SK-N-SH (cell line): ENCODE measurements around the gene JAZF1. TPM values are rescaled to one million over a fixed set of nuclear protein-coding genes. Genes with fewer than 3 reads are reported as not detected.

Experiments used
- CTCF ChIA-PET: fragments of 300-600, 350-600 bp; formaldehyde crosslinking; extraction: SDS; loops from one replicate; lab custom pipeline; 2021; lab: Yijun Ruan, JAX
- POLR2A ChIA-PET: fragments of 350-600 bp; sonication (Branson Sonifier 250); formaldehyde crosslinking; extraction: SDS; loops from one replicate; lab custom pipeline; 2020; ENCODE audit warnings: antibody characterized with exemption, inconsistent platforms; lab: Yijun Ruan, JAX
- DNase-seq: peaks from one replicate; pipeline ENCODE4 v3.0.0; 2012
- H2AFZ ChIP-seq: fragments of 200-600 bp; sonication (generic); 2 replicates; pipeline ENCODE4 v1.8.1; 2016; ENCODE audit warnings: antibody characterized with exemption, mild to moderate bottlenecking, low read depth
- H3F3A ChIP-seq: fragments of 200-600 bp; sonication (generic); replicated peaks from 2 replicates; pipeline ENCODE3; 2016; ENCODE audit warnings: antibody characterized with exemption, mild to moderate bottlenecking; ENCODE audit not compliant: insufficient read depth
- H3K27ac ChIP-seq, 2 experiments: fragments of 200-500 bp in 1 of 2; fragments of 200-600 bp in 1 of 2; sonication (Bioruptor generic) in 1 of 2; sonication (generic), shearing (Covaris generic) in 1 of 2; 2 replicates each; pipeline versions ENCODE4 v1.5.1 to v1.6.1; 2014 to 2016; ENCODE audit warnings: low read depth in 2 of 2, inconsistent platforms in 1 of 2, low read length in 1 of 2, mild to moderate bottlenecking in 1 of 2, mixed read lengths in 1 of 2
- H3K27me3 ChIP-seq: fragments of 200-600 bp; sonication (generic), shearing (Covaris generic); 2 replicates; pipeline ENCODE4 v1.6.1; 2016; ENCODE audit warnings: mixed run types; ENCODE audit not compliant: insufficient read depth
- H3K36me3 ChIP-seq, 2 experiments: fragments of 200-500 bp in 1 of 2; fragments of 200-600 bp in 1 of 2; sonication (Bioruptor generic) in 1 of 2; sonication (generic) in 1 of 2; replicated peaks in 1 of 2; 2 replicates each; pipeline versions ENCODE3 to v1.5.1; 2014 to 2016; ENCODE audit warnings: low read length in 1 of 2, mild to moderate bottlenecking in 1 of 2; ENCODE audit not compliant: insufficient read depth in 2 of 2, control insufficient read depth in 1 of 2
- H3K4me1 ChIP-seq, 2 experiments: fragments of 200-500 bp in 1 of 2; fragments of 200-600 bp in 1 of 2; sonication (Bioruptor generic) in 1 of 2; sonication (generic), shearing (Covaris generic) in 1 of 2; 2 replicates each; pipeline versions ENCODE4 v1.5.1 to v1.6.1; 2014 to 2016; ENCODE audit warnings: low read depth in 1 of 2, low read length in 1 of 2, mixed run types in 1 of 2; ENCODE audit not compliant: insufficient read depth in 2 of 2, control insufficient read depth in 1 of 2
- H3K4me2 ChIP-seq: fragments of 200-600 bp; sonication (generic), shearing (Covaris generic); 2 replicates; pipeline ENCODE4 v1.6.1; 2017; ENCODE audit warnings: mixed run types
- H3K4me3 ChIP-seq, 2 experiments: fragments of 200-500 bp in 1 of 2; fragments of 200-600 bp in 1 of 2; sonication (Bioruptor generic) in 1 of 2; sonication (generic), shearing (Covaris generic) in 1 of 2; 2 replicates each; pipeline versions ENCODE4 v1.5.1 to v1.8.1; 2014 to 2016; ENCODE audit warnings: low read depth in 2 of 2, inconsistent platforms in 1 of 2, low read length in 1 of 2, mild to moderate bottlenecking in 1 of 2, mixed read lengths in 1 of 2, moderate library complexity in 1 of 2
- H3K79me2 ChIP-seq: fragments of 200-600 bp; sonication (generic); 2 replicates; pipeline ENCODE4 v1.8.1; 2017; ENCODE audit warnings: mild to moderate bottlenecking; ENCODE audit not compliant: insufficient read depth
- H3K9ac ChIP-seq: fragments of 200-600 bp; sonication (generic); 2 replicates; pipeline ENCODE4 v1.6.1; 2017; ENCODE audit warnings: mixed run types
- H3K9me2 ChIP-seq: fragments of 200-600 bp; sonication (generic); 2 replicates; pipeline ENCODE4 v1.6.1; 2017; ENCODE audit warnings: mixed run types
- H3K9me3 ChIP-seq: fragments of 200-600 bp; sonication (generic); 2 replicates; pipeline ENCODE4 v1.6.1; 2017; ENCODE audit warnings: mixed run types, mild to moderate bottlenecking, moderate library complexity
- H4K20me1 ChIP-seq: fragments of 200-600 bp; sonication (generic); 2 replicates; pipeline ENCODE4 v1.6.1; 2017; ENCODE audit warnings: mild to moderate bottlenecking, mixed run types; ENCODE audit not compliant: insufficient read depth
- CHD2 ChIP-seq: fragments of 150-350 bp; IDR thresholded peaks from 2 replicates; pipeline ENCODE4 v1.6.1; 2018; ENCODE audit warnings: low read length; ENCODE audit not compliant: partially characterized antibody
- CTCF ChIP-seq: fragments of 200-600 bp; sonication (generic); IDR thresholded peaks from 2 replicates; pipeline ENCODE4 v1.6.1; 2017; ENCODE audit warnings: antibody characterized with exemption, mild to moderate bottlenecking, moderate library complexity
- EP300 ChIP-seq, 2 experiments: IDR thresholded peaks; 2 replicates each; pipeline versions ENCODE4 v1.4.0 to v1.6.1; 2012; ENCODE audit warnings: borderline replicate concordance in 1 of 2, low read depth in 1 of 2, low read length in 1 of 2
- FOXJ3 ChIP-seq: sonication (generic); formaldehyde crosslinking; IDR thresholded peaks from 2 replicates; pipeline ENCODE4 v1.5.1; 2020; ENCODE audit warnings: mild to moderate bottlenecking, missing genetic modification reagents
- FOXM1 ChIP-seq: IDR thresholded peaks from 2 replicates; pipeline ENCODE4 v1.4.0; 2012; ENCODE audit warnings: low read depth, mild to moderate bottlenecking
- MXI1 ChIP-seq: IDR thresholded peaks from 2 replicates; pipeline ENCODE4 v1.6.1; 2012; ENCODE audit warnings: mild to moderate bottlenecking, low read depth, low read length, improper control_type of control experiment
- NFIC ChIP-seq: IDR thresholded peaks from 2 replicates; pipeline ENCODE4 v1.4.0; 2012; ENCODE audit warnings: borderline replicate concordance
- NRF1 ChIP-seq: IDR thresholded peaks from 2 replicates; pipeline ENCODE4 v1.6.1; 2012; ENCODE audit warnings: low read depth, mild to moderate bottlenecking, low read length
- RAD21 ChIP-seq: IDR thresholded peaks from 2 replicates; pipeline ENCODE4 v1.6.1; 2012; ENCODE audit warnings: mild to moderate bottlenecking, low read length
- REST ChIP-seq: IDR thresholded peaks from 2 replicates; pipeline ENCODE4 v1.6.1; 2012; ENCODE audit warnings: mild to moderate bottlenecking, low read depth, low read length, moderate library complexity
- RFX5 ChIP-seq: IDR thresholded peaks from 2 replicates; pipeline ENCODE4 v1.6.1; 2012; ENCODE audit warnings: mild to moderate bottlenecking, improper control_type of control experiment, low read length
- RXRA ChIP-seq: IDR thresholded peaks from 2 replicates; pipeline ENCODE4 v1.4.0; 2012; ENCODE audit warnings: low read depth, mild to moderate bottlenecking, borderline replicate concordance
- SMC3 ChIP-seq: IDR thresholded peaks from 2 replicates; pipeline ENCODE4 v1.6.1; 2012; ENCODE audit warnings: low read depth, low read length, improper control_type of control experiment
- TCF12 ChIP-seq: IDR thresholded peaks from 2 replicates; pipeline ENCODE4 v1.4.0; 2012
- USF2 ChIP-seq: fragments of 150-350 bp; IDR thresholded peaks from 2 replicates; pipeline ENCODE4 v1.6.1; 2017; ENCODE audit warnings: antibody characterized with exemption, low read length, low read depth, borderline replicate concordance
- YY1 ChIP-seq: IDR thresholded peaks from 2 replicates; pipeline ENCODE4 v1.4.0; 2012; ENCODE audit warnings: low read depth, mild to moderate bottlenecking
- ZBTB33 ChIP-seq: IDR thresholded peaks from 2 replicates; pipeline ENCODE4 v1.4.0; 2012; ENCODE audit warnings: low read depth, borderline replicate concordance
- WGBS: methylation state at CpG from one replicate; pipeline ENCODE4 v1.1.6; 2017; ENCODE audit warnings: low lambda C conversion rate; 5-methylcytosine and 5-hydroxymethylcytosine counted together
- polyA plus RNA-seq, 3 experiments: library from polyadenylated mRNA; depleted of rRNA; stranded (reverse); fragments of >200 nt; gene quantifications; 2 replicates each; pipeline ENCODE4 v1.2.3, GENCODE V29; 2012

JAZF1 gene
- polyA plus RNA-seq, 1 of the 3 experiments (the other 2 are of a cell fraction) = 1.7 TPM

GRCh38 chr7:28086198-28086597, 94.4 kb downstream of the JAZF1 start:
- no peaks in the 10 kb centered on the region for H3K9me2 ChIP-seq
- H3K9ac ChIP-seq = no peak overlapping the region
- H3K79me2 ChIP-seq = no peaks in the 10 kb centered on the region
- no peak overlapping the region for H3K4me3 ChIP-seq
- ChIA-PET POLR2A (no interaction called here), CTCF (interaction anchor here (2.0 to 25.0 kb wide), 5 partner anchors 8 to 42 kb away, joined by 5 to 651 read pairs (median 36); no protein-coding TSS in a partner anchor)
- H3K9me3 ChIP-seq = no peaks in the 10 kb centered on the region
- H3K27me3 ChIP-seq = no peaks in the 10 kb centered on the region
- no peaks in the 10 kb centered on the region for H4K20me1 ChIP-seq
- H2AFZ ChIP-seq = no peak overlapping the region
- no peak for DNase-seq
- peaks cover 0 to 3% of the 10 kb centered on the region in 2 experiments; a peak in 1 of 4 replicates for H3K4me1 ChIP-seq
- no peaks in the 10 kb centered on the region for H3F3A ChIP-seq
- no peak overlapping the region for H3K4me2 ChIP-seq
- 78% methylated on average over 2 of the region's 2 CpGs for WGBS
- no peak for TF ChIP-seq NFIC
- no peak for TF ChIP-seq CTCF
- no peak for TF ChIP-seq RXRA
- TF ChIP-seq SMC3 = no peak
- no peak for TF ChIP-seq RFX5
- TF ChIP-seq REST = no peak
- no peak for TF ChIP-seq MXI1
- no peak for TF ChIP-seq EP300 (IDR thresholded peaks at IDR 0.05; ENCODE audit: borderline replicate concordance in 1 of 2, low read depth in 1 of 2, low read length in 1 of 2)
- no peak for TF ChIP-seq FOXM1
- TF ChIP-seq USF2 = no peak
- TF ChIP-seq RAD21 = no peak
- no peak for TF ChIP-seq NRF1
- TF ChIP-seq ZBTB33 = no peak
- no peak for TF ChIP-seq CHD2
- no peak for TF ChIP-seq FOXJ3 (CRISPR knock-in tag)
- no peak for TF ChIP-seq YY1
- TF ChIP-seq TCF12 = no peak
- H3K36me3 ChIP-seq = no peaks in the 10 kb centered on the region
- H3K27ac ChIP-seq = no peak overlapping the region
